ENCODE data around the gene AMACR. TPM values are rescaled to one million over a fixed set of nuclear protein-coding genes. Genes with fewer than 3 reads are reported as not detected.
"Not testable (repeated sequence)": the region's sequence is repeated elsewhere in the genome, so short reads cannot be mapped to it uniquely, and the experiment has no call there.

Gene AMACR
- total RNA-seq, 1 donor, result 15.2 TPM

- Histone ChIP-seq H3K4me2 (ENCODE audit: insufficient read depth, low read length) (no peak overlapping the region), H3K36me3 (ENCODE audit: insufficient read depth, low read length) (no peaks in the 10 kb centered on the region), H3K4me1 (ENCODE audit: insufficient read depth, low read length) (peaks cover 8% of the 10 kb centered on the region), H3K9me3 (ENCODE audit: low read depth, low read length) (no peaks in the 10 kb centered on the region), H3K27ac (ENCODE audit: low read depth, low read length) (no peak overlapping the region), H4K20me1 (ENCODE audit: insufficient read depth, low read length) (no peaks in the 10 kb centered on the region), H2AFZ (ENCODE audit: low read length) (no peak overlapping the region), H3K27me3 (ENCODE audit: insufficient read depth, low read length) (no peaks in the 10 kb centered on the region), H3K79me2 (ENCODE audit: insufficient read depth, low read length) (no peaks in the 10 kb centered on the region), H3K4me3 (ENCODE audit: insufficient read depth, low read length) (no peak overlapping the region)
- no peak for DNase-seq (ENCODE audit: insufficient read length, low spot score, missing footprints)
- no peak for TF ChIP-seq CTCF (IDR thresholded peaks at IDR 0.05; ENCODE audit: extremely low read depth, low read depth, low read length)
Measured at GRCh38 chr5:34013547-34013946, 5.7 kb upstream of the AMACR start.

GRCh38 chr5:34012791-34013190 lies 4.9 kb upstream of the AMACR start:
- Histone ChIP-seq H3K27me3 (ENCODE audit: insufficient read depth, low read length) (no peaks in the 10 kb centered on the region), H3K9me3 (ENCODE audit: low read depth, low read length) (no peaks in the 10 kb centered on the region), H3K4me3 (ENCODE audit: insufficient read depth, low read length) (no peak overlapping the region), H3K36me3 (ENCODE audit: insufficient read depth, low read length) (no peaks in the 10 kb centered on the region), H3K4me1 (ENCODE audit: insufficient read depth, low read length) (peaks cover 8% of the 10 kb centered on the region), H4K20me1 (ENCODE audit: insufficient read depth, low read length) (no peaks in the 10 kb centered on the region), H2AFZ (ENCODE audit: low read length) (no peak overlapping the region), H3K27ac (ENCODE audit: low read depth, low read length) (no peak overlapping the region), H3K79me2 (ENCODE audit: insufficient read depth, low read length) (no peaks in the 10 kb centered on the region), H3K4me2 (ENCODE audit: insufficient read depth, low read length) (no peak overlapping the region)
- TF ChIP-seq CTCF (IDR thresholded peaks at IDR 0.05; ENCODE audit: extremely low read depth, low read depth, low read length), result no peak
- no peak for DNase-seq (ENCODE audit: insufficient read length, low spot score, missing footprints)

GRCh38 chr5:34011536-34011935 lies 3.7 kb upstream of the AMACR start:
- Histone ChIP-seq H4K20me1 (ENCODE audit: insufficient read depth, low read length) (no peaks in the 10 kb centered on the region), H3K36me3 (ENCODE audit: insufficient read depth, low read length) (no peaks in the 10 kb centered on the region), H3K4me3 (ENCODE audit: insufficient read depth, low read length) (no peak overlapping the region), H3K4me1 (ENCODE audit: insufficient read depth, low read length) (peaks cover 18% of the 10 kb centered on the region), H3K79me2 (ENCODE audit: insufficient read depth, low read length) (peaks cover 6% of the 10 kb centered on the region), H2AFZ (ENCODE audit: low read length) (no peak overlapping the region), H3K27me3 (ENCODE audit: insufficient read depth, low read length) (no peaks in the 10 kb centered on the region), H3K4me2 (ENCODE audit: insufficient read depth, low read length) (no peak overlapping the region), H3K9me3 (ENCODE audit: low read depth, low read length) (no peaks in the 10 kb centered on the region), H3K27ac (ENCODE audit: low read depth, low read length) (no peak overlapping the region)
- no peak for TF ChIP-seq CTCF (IDR thresholded peaks at IDR 0.05; ENCODE audit: extremely low read depth, low read depth, low read length)
- no peak for DNase-seq (ENCODE audit: insufficient read length, low spot score, missing footprints)

- H3K79me2 ChIP-seq (ENCODE audit: insufficient read depth, low read length), result peaks cover 13% of the 10 kb centered on the region
- not testable (repeated sequence) for H3K36me3 ChIP-seq (ENCODE audit: insufficient read depth, low read length); H2AFZ ChIP-seq (ENCODE audit: low read length); H3K4me3 ChIP-seq (ENCODE audit: insufficient read depth, low read length); H3K27me3 ChIP-seq (ENCODE audit: insufficient read depth, low read length); H4K20me1 ChIP-seq (ENCODE audit: insufficient read depth, low read length); H3K27ac ChIP-seq (ENCODE audit: low read depth, low read length); DNase-seq (ENCODE audit: insufficient read length, low spot score, missing footprints); H3K4me2 ChIP-seq (ENCODE audit: insufficient read depth, low read length); H3K9me3 ChIP-seq (ENCODE audit: low read depth, low read length)
- peaks cover 23% of the 10 kb centered on the region for H3K4me1 ChIP-seq (ENCODE audit: insufficient read depth, low read length)
Measured at GRCh38 chr5:34010146-34010545, 2.3 kb upstream of the AMACR start.
